SU-DHL-6 (cell line): ENCODE data around the gene PPIL6.

Experiments used
- CTCF ChIP-seq: fragments of 200-600 bp; sonication (generic); IDR thresholded peaks from one replicate; pipeline ENCODE4 v1.5.1; 2017; ENCODE audit warnings: antibody characterized with exemption, mild to moderate bottlenecking, low read length, moderate library complexity; ENCODE audit not compliant: insufficient read depth, poor library complexity, severe bottlenecking
- EZH2phosphoT487 ChIP-seq: fragments of 200-600 bp; sonication (generic), shearing (Covaris generic); conservative IDR thresholded peaks from 2 replicates; pipeline ENCODE4 v1.6.1; 2018; ENCODE audit warnings: mild to moderate bottlenecking, antibody characterized with exemption, low read length, moderate library complexity, mixed read lengths

GRCh38 chr6:109446072-109446471, 5.6 kb upstream of the PPIL6 start:
- TF ChIP-seq CTCF (no peak), EZH2phosphoT487 (no peak)
